Natural killer cell (primary cell): ENCODE data around the gene H2AZ1. TPM values are rescaled to one million over a fixed set of nuclear protein-coding genes. Genes with fewer than 3 reads are reported as not detected.

Source experiments
- ATAC-seq, 3 donors: fragments of 150-1000 bp in 2 of 3; fragments of 200-7000 bp in 1 of 3; cut with Tn5 transposase; 1 replicate in 1 of 3; 2 replicates in 2 of 3; pipeline ENCODE4 v1.10.0; 2021; ENCODE audit warnings: mild to moderate bottlenecking in 2 of 3, moderate library complexity in 2 of 3
- DNase-seq, 2 donors: peaks; one replicate each; pipeline versions ENCODE4 v3.0.0 to v3.0.0-alpha.2; 2013 to 2021; ENCODE audit warnings: mixed read lengths in 1 of 2
- H3K27ac ChIP-seq: one replicate; pipeline ENCODE4 v1.5.1; 2013; ENCODE audit warnings: mild to moderate bottlenecking, low read length
- H3K27me3 ChIP-seq: one replicate; pipeline ENCODE4 v1.6.1; 2013; ENCODE audit warnings: low read length; ENCODE audit not compliant: control insufficient read depth, insufficient read depth
- H3K36me3 ChIP-seq: one replicate; pipeline ENCODE4 v1.6.1; 2013; ENCODE audit warnings: low read length; ENCODE audit not compliant: control insufficient read depth, insufficient read depth
- H3K4me1 ChIP-seq: one replicate; pipeline ENCODE4 v1.6.1; 2013; ENCODE audit warnings: low read length; ENCODE audit not compliant: control insufficient read depth, insufficient read depth
- H3K4me3 ChIP-seq: one replicate; pipeline ENCODE4 v1.5.1; 2013; ENCODE audit warnings: low read length
- H3K9me3 ChIP-seq: one replicate; pipeline ENCODE4 v1.6.1; 2013; ENCODE audit warnings: low read length; ENCODE audit not compliant: control insufficient read depth, insufficient read depth
- H3K27ac Mint-ChIP-seq, 2 donors: one replicate each; pipeline ENCODE4 v1.8.0; 2022; ENCODE audit warnings: mild to moderate bottlenecking in 2 of 2, mixed read lengths in 2 of 2, moderate library complexity in 1 of 2
- H3K27me3 Mint-ChIP-seq, 2 donors: one replicate each; pipeline ENCODE4 v1.8.0; 2022; ENCODE audit warnings: low read depth in 2 of 2, mixed read lengths in 2 of 2
- H3K36me3 Mint-ChIP-seq: one replicate; pipeline ENCODE4 v1.8.0; 2022; ENCODE audit warnings: mixed read lengths
- H3K4me1 Mint-ChIP-seq, 2 donors: one replicate each; pipeline ENCODE4 v1.8.0; 2022; ENCODE audit warnings: mixed read lengths in 2 of 2
- H3K4me3 Mint-ChIP-seq: one replicate; pipeline ENCODE4 v1.8.0; 2022; ENCODE audit warnings: mild to moderate bottlenecking, moderate library complexity, mixed read lengths
- H3K9me3 Mint-ChIP-seq, 2 donors: one replicate each; pipeline ENCODE4 v1.8.0; 2022; ENCODE audit warnings: mixed read lengths in 2 of 2
- WGBS: methylation state at CpG from one replicate; pipeline ENCODE4 v1.1.7; 2013; ENCODE audit warnings: missing lambda C conversion rate; ENCODE audit not compliant: insufficient coverage; 5-methylcytosine and 5-hydroxymethylcytosine counted together
- intact Hi-C: fragments of 100-400 bp; cut with micrococcal nuclease; formaldehyde crosslinking; loops from one replicate; pipeline ENCODE4 v1.14.2; 2022
- total RNA-seq, 4 donors: library from RNA; stranded (reverse); fragments of 120-200 nt in 1 of 4; gene quantifications; one replicate each; pipeline versions ENCODE4 v1.2.3 to v1.2.4, GENCODE V29; 2013 to 2022
- TF ChIP-seq, protein P1 (sequence below): fragments of 200-600 bp; IDR thresholded peaks from one replicate; pipeline ENCODE4 v1.8.0; 2022; ENCODE audit warnings: antibody characterized with exemption

The H2AZ1 gene
- 10 to 100 TPM; 87.7 to 91.3 (median 89.5) TPM for total RNA-seq
- total RNA-seq (2013), result 137 TPM

DNA sequence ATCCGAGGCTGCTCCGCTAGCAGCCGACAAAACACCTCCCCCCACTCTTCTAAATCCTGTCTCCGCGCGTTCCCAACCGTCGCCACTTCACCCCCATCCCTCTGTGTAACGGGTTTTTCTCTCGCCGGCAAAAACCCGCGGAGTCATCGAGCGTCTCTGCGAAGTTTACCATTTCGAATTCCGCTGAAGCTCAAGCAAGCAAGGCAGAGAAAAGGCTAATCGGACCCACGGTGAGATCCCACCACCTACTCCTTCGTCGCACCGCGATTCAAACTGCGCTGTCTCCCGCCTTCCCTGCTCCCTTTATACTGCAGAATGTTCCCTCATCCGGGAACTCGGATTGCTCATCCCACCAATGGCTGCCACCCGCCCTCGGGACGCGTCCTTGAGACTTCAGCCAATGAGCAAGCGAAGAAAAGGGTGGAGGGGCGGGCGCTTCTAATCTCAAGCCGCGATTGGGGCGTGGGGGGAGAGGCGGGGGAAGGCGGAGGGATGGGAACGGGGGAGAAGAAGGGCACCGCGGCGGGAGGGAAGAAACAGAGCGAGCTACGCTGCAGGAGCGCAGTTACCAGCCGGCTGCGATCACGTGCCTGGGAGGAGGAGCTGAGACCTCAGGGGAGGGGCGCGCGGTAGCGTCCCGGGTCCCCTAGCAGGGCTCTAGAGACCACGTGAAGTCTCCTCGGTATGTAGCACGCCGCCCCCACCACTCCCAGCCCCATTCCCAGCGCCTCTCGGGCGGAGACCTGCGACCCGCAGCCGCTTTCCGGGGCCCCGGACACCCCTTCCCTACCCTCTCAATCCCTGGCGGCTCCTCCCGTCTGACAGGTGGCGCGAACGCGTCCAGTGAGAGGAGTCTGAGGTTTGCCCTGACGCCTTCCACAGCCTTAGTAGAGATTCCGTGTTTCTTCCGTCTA lies at the start of gene H2AZ1:
H2AZ1 (minus strand) TSS at position 277 of the 914 bp plus-strand sequence; CDS start at position 172, 105 bp downstream.
- peak; percentile 72 to 87 (median 76) for ATAC-seq
- H3K4me3 ChIP-seq, result peak within 1 kb of the TSS; percentile 100
- peaks cover 16 to 23% of the 10 kb centered on the region in 2 donors for H3K4me1 Mint-ChIP-seq

DNA sequence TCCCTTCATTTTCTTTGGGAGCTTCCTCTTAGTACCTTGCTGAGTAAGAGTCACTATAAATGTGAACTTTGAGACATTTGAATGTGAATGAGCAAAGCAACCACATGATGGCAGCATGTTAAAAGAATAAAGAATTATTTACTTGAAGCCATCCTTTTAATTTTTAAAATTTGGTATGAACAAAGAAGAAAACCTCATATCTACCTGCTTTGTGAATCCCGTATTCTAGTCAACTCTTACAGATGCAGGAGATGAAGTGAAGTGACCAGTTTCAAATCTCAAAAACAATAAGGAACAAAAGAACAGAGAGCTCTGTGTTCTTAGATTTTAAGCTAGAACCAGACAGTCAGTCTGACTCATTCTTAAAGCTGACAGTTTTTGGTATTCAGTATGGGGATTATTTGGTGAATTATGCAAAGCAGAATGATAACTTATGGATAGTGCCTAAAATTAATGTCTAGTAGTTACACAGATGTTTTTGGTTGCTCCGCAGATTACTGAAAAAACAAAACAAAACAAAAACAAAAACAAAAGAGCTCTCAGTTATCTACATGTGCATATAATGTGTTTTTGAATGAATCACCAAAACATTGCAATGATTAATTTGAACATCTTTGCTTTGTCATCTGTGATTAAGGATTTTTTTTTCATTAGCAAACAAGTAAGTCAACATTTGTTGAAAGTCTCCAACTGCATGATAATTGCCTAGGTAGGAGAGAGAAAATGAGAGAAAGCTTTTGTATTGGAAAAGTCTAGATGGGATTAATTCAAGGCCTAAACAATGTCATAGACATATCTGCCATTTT lies 48.2 kb upstream of the H2AZ1 start:
- Histone ChIP-seq H3K9me3 (no peaks in the 10 kb centered on the region), H3K27me3 (no peaks in the 10 kb centered on the region), H3K27ac (no peak overlapping the region), H3K4me1 (no peaks in the 10 kb centered on the region), H3K4me3 (no peak overlapping the region), H3K36me3 (no peaks in the 10 kb centered on the region)
- no peaks in the 10 kb centered on the region for H3K9me3 Mint-ChIP-seq
- ATAC-seq (no peak), DNase-seq (peak in 1 of 2 donors; percentile 30)
- no peak overlapping the region for H3K27ac Mint-ChIP-seq
- H3K36me3 Mint-ChIP-seq, result no peaks in the 10 kb centered on the region
- H3K4me3 Mint-ChIP-seq, result no peak overlapping the region
- no peaks in the 10 kb centered on the region for H3K4me1 Mint-ChIP-seq
- intact Hi-C loops, result no loop called here
- 80% methylated on average over 1 of the region's 2 CpGs for WGBS
- TF ChIP-seq, protein P1, sequence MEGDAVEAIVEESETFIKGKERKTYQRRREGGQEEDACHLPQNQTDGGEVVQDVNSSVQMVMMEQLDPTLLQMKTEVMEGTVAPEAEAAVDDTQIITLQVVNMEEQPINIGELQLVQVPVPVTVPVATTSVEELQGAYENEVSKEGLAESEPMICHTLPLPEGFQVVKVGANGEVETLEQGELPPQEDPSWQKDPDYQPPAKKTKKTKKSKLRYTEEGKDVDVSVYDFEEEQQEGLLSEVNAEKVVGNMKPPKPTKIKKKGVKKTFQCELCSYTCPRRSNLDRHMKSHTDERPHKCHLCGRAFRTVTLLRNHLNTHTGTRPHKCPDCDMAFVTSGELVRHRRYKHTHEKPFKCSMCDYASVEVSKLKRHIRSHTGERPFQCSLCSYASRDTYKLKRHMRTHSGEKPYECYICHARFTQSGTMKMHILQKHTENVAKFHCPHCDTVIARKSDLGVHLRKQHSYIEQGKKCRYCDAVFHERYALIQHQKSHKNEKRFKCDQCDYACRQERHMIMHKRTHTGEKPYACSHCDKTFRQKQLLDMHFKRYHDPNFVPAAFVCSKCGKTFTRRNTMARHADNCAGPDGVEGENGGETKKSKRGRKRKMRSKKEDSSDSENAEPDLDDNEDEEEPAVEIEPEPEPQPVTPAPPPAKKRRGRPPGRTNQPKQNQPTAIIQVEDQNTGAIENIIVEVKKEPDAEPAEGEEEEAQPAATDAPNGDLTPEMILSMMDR, result no peak
- no peaks in the 10 kb centered on the region for H3K27me3 Mint-ChIP-seq

More for the DNA sequence above, at the start of gene H2AZ1:
- Histone ChIP-seq H3K4me1 (peaks cover 13% of the 10 kb centered on the region), H3K9me3 (no peaks in the 10 kb centered on the region), H3K27me3 (no peaks in the 10 kb centered on the region), H3K27ac (peak within 1 kb of the TSS; percentile 91), H3K36me3 (peaks cover 9% of the 10 kb centered on the region)
- no peaks in the 10 kb centered on the region for H3K27me3 Mint-ChIP-seq
- no peak within 1 kb of the TSS for H3K27ac Mint-ChIP-seq
- H3K9me3 Mint-ChIP-seq, result no peaks in the 10 kb centered on the region
- WGBS, result under 1% methylated on average over 76 of the region's 76 CpGs
- intact Hi-C loops, result loop anchor here (1.0 kb wide), 2 partner anchors 138 to 862 kb away; partner anchors contain the start of gene ADH5
- DNase-seq, result peak; percentile 87 to 98
- no peak within 1 kb of the TSS for H3K4me3 Mint-ChIP-seq
- no peaks in the 10 kb centered on the region for H3K36me3 Mint-ChIP-seq
- TF ChIP-seq, protein P1, result no peak

DNA sequence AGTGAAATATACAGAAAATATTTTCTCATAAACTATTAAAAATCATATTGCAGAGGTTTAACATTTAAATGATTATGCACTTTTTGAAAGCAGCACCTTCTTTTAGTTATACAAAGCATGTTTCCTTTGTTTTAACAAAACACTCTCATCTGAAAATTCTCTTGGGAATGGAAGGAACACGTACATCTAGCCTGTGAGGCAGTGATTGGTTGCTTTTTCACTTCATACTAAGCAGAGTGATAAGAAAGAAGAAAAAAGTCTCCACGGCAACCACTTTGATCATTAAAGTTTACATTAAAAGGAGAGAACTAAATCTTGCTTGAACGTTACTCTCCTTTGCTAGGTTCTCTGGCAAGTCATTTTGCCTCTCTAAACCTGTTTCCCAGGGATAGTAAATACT lies 41.7 kb upstream of the H2AZ1 start:
- 70% methylated on average over 2 of the region's 3 CpGs for WGBS
- Histone ChIP-seq H3K9me3 (no peaks in the 10 kb centered on the region), H3K4me1 (no peaks in the 10 kb centered on the region), H3K4me3 (no peak overlapping the region), H3K36me3 (no peaks in the 10 kb centered on the region), H3K27me3 (peaks cover 3% of the 10 kb centered on the region), H3K27ac (no peak overlapping the region)
- Mint-ChIP-seq H3K9me3 (no peaks in the 10 kb centered on the region), H3K4me3 (no peak overlapping the region), H3K4me1 (no peaks in the 10 kb centered on the region), H3K36me3 (no peaks in the 10 kb centered on the region), H3K27ac (no peak overlapping the region), H3K27me3 (peaks cover 12 to 18% of the 10 kb centered on the region in 2 donors)
- intact Hi-C loops, result no loop called here
- ATAC-seq, result no peak
- no peak for DNase-seq
- TF ChIP-seq, protein P1, result no peak
